ENCODE data around the gene GCNT1.
"Not testable (repeated sequence)": the region's sequence is repeated elsewhere in the genome, so short reads cannot be mapped to it uniquely, and the experiment has no call there.

GCNT1 gene

DNA sequence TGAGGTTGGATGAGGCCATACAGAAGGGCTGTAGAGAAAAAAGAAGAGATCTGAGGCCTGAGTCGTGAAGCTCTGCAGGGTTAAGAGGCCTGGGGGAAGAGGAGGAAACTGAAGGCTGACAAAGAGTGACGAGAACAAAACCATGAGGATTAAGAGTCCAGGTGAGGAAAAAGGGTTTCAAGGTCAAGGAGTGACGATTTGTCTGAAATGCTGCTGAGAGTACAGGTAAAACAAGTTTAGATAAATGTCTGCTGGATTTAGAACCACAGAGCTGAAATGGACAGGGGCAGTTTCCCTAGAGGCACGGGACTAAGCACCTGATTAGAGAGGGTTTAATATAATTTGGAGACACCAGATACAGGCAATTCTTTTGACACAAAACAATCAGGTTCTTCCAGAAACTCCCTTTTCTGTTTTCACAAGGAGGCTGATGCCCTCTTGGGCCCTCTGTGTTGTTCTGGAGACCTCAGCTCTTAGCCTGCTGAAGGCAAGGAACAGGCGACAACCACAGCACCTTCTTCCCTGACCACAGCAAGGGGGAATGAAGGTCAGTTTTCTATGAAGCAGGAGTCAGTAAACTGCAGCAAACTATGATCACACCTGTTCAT, 14.6 kb upstream of the GCNT1 start:
- no peak for DNase-seq

DNA sequence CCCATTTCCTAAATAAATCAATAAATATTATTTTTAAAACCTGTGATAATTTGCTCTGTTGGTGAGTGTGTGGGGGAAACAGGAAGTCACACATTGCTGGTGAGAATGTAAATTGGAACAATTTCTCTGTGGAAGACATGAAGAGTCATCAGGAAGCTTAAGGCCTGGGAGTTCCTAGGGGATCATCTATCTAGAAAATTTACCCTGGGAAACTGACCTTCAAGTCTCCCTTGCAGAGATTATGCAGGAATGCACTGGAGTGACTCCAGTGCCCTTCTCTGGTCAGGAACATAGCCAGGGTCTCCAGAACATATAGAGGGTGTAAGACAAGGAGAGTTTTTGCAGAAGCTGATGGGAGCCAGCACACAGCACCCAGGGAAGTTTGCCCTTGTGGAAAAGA, 13.0 kb upstream of the GCNT1 start:
- DNase-seq: no peak

- no peak for DNase-seq
These were observed 10.5 kb upstream of the GCNT1 start for GRCh38 chr9:76448501-76448900.

GRCh38 chr9:76451234-76451633, 7.7 kb upstream of the GCNT1 start:
- DNase-seq: no peak

DNA sequence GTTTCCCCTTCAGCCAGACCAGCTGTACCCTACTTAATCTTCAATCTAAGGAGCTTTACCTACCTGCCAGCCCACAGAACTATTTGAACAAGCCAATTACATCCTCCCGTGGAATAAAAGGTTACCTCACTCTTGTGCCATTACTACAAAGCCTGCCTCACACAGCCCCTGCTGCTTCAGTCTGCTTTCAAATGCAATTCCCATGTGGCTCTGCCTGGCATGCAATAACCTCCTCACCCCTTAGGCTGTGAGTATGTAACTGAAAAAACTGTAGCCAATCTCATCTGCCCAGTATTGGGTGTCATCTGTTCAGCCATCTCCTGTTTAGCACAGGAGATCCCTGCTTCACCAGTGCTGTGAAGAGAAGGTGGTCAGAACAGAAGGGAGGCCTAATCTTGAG, 6.1 kb upstream of the GCNT1 start:
- no peak for DNase-seq

GRCh38 chr9:76453785-76454184, 5.2 kb upstream of the GCNT1 start:
- no peak for DNase-seq

DNA sequence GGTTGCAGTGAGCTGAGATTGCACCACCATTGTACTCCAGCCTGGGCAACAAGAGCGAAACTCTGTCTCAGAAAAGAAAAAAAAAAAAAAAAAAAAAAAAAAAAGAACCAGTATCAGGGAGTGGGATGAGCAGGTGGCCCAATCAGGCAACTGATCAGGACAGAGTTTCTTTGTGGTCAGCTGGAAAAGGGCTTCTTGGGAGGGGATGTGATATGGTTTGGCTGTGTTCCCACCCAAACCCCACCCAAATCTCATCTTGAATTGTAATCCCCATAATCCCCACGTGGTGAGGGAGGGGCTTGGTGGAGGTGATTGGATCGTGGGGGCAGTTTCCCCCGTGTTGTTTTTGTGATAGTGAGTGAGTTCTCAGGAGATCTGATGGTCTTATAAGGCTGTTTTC, 4.7 kb upstream of the GCNT1 start:
- no peak for DNase-seq

- DNase-seq: no peak
These were observed 2.6 kb upstream of the GCNT1 start for GRCh38 chr9:76456202-76456926.

DNA sequence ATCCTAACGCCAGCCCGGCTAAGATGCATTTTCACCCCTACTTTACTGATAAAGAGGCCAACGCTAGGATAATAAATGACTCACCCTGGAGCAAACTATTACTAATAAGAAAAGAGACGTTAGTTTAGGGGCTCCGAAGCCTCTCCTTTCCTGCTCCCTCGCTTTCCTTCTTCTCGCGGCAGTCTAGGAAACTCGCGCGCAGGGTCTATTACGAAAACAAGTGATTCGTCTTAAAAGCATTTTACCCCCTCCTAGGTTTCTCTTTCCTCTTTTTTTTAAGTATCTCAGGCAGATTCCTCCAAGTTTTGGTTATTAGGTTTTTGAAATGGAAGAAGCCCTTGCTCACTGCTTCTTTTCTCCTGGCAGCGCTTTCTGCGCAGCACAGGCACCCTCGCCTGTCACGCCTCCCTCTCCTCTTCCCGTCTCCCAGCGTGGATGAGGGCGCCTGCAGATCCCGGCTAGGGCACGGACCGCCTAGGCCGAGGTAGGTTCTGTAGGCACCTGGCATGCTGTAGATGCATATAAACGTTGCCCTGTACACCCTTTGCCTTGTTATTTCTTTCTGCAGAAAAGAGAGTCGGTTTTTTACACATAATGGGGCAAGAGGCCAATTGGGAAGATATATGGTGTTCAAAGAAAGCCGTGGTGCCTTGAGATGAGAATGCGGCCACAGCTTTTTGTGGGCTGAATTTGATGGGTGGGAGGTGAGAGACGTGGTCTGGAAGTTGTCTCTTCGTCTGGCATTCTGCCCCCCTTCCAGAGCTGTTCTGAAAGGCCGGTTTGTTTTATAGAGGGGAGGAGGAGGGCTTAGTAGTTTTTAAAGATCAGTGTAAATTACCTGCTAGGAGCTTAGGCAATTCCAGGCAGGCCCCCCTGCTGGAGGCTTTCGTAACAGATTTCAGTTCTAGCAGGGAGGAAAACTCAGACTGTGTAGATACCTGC, 983 bp downstream of the GCNT1 start:
- peak; percentile 22 for DNase-seq

DNA sequence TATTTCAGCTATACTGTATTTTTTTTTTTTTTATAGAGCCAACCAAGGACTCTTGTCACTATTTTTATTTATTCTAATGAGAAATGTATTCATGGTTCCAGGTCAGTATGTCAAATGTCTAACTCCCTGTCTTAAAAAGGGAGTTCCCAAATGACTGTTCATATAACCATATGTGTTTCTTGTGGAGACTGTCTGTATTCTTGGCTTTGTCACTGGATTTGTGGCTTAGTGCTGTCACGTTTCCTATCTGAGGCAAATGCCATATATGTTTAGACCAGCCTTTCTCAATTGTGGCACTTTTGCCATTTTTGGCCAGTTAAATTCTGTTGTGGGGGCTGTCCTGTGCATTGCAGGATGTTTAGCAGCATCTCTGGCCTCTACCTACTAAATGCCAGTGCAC, 3.1 kb downstream of the GCNT1 start:
- no peak for DNase-seq

GRCh38 chr9:76463211-76463610, 4.2 kb downstream of the GCNT1 start:
- DNase-seq: no peak

GRCh38 chr9:76464706-76465105, 5.7 kb downstream of the GCNT1 start:
- no peak for DNase-seq

DNA sequence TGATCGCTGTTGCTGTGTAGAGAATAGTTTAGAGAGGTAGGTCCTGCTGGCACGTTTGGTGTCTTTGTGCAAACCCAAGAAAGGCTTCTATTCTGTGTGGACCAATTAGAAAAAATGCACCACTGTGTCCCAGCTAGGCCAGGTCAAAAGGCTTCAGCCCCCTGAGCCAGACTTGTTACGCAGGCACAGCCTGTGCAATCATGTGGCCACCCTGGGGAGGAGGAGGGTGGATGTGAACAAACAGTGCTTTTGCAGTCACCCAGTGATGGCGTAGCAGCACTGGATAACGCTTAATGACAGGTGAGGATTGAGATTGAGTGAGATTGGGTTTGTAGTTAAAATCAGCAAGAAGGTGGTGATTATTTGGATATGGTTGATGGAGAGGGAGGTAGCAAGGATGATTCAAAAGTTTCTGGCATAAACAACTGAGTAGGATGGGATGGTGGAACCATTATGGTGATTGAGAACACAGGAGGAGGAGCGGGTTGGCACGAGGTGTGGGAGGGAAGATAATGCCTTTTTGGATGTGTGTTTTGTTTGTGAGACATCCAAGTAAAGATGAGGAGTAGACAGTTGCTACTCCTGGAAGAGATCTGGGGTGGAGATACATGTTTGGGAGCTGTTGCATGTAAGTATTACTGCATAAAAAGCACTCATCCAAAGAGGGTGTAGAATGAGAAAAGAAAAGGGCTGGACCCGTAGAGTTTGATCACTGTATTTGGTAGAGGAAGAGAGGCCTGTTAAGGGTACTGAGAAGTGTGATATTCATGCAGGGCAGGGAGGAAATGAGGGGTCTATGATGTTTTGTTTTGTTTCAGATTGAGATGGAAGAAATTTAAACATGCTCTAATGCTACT, 6.7 kb downstream of the GCNT1 start:
- no peak for DNase-seq

DNA sequence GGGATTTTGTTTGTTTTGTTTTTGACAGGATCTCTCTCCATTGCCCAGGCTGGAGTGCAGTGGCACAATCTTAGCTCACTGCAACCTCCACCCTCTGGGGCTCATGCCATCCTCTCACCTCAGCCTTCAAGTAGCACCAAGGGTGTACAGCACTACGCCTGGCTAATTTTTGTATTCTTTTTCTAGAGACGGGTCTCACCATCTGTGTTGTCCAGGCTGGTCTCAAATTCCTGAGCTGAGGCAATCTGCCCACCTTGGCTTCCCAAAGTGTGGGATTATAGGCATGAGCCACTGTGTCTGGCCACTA, 7.3 kb downstream of the GCNT1 start:
- no peak for DNase-seq

DNA sequence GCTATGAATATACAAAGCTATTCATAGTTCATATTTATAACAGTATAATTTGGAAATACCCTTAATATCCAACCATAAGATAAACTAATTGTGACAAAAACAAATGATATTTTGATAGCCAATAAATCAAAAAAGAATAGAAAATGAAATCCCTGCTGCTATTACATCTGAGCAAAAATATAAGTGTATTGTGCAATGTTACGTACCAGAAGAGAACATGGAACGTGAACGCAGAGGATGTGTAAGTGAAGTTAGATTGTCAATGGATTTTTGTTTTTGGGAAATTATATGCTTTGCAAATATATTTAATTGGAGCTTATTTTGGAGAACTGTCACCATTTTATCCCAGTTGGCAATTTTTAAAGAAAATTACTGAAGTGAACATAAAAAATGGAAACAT, 15.4 kb downstream of the GCNT1 start:
- DNase-seq: no peak

- DNase-seq: no peak
These were observed 16.7 kb downstream of the GCNT1 start for GRCh38 chr9:76475686-76476085.

GRCh38 chr9:76477818-76478217, 18.8 kb downstream of the GCNT1 start:
- DNase-seq: not testable (repeated sequence)

GRCh38 chr9:76478226-76478625, 19.2 kb downstream of the GCNT1 start:
- DNase-seq: no peak

DNA sequence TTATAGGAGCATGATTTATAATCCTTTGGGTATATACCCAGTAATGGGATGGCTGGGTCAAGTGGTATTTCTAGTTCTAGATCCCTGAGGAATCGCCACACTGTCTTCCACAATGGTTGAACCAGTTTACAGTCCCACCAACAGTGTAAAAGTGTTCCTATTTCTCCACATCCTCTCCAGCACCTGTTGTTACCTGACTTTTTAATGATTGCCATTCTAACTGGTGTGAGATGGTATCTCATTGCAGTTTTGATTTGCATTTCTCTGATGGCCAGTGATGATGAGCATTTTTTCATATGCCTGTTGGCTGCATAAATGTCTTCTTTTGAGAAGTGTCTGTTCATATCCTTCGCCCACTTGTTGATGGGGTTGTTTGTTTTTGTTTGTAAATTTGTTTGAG, 20.4 kb downstream of the GCNT1 start:
- not testable (repeated sequence) for DNase-seq

DNA sequence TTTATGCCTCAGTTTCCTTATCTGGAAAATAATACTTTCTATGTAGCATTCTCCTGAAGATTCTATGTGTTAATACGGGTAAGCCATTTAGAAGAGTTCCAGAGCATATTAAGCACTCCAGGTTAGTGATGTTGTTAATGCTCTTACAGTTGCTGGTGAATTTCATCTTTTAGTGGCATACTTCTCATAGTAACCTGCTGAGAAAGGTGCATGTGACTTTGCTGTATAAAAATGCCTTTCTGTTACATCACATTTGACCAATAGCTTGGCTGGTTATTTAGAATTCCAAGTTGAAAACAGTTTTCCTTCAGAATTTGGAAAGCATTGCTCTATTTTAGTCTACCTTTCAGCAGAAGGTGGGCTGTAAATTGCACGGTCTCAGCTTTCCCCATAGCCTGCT, 27.2 kb downstream of the GCNT1 start:
- no peak for DNase-seq

GRCh38 chr9:76490249-76490990, 31.4 kb downstream of the GCNT1 start:
- DNase-seq: no peak

DNA sequence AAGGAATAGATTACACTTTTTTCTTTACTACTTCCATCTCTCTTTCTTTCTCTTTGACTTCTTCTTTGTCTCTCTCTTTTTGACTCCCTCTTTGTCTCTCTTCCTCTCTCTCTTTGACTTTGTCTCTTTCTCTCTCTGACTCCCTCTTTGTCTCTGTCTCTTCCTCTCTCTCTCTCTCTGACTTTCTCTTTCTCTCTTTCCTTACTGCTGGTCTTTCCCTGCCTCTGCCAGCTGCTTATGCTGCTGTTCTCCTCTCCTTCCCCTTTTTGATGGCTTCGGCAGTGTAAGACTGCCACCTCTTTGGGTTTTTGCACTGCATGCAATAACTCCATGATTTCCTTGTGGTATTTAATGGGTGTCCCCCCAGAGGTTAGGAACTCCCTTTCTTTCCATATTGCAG, 32.1 kb downstream of the GCNT1 start:
- DNase-seq: not testable (repeated sequence)

Data from activated CD4-positive, alpha-beta T cell treated with anti-CD3 and anti-CD28 coated beads for 48 hours (primary cell).